Transverse colon (tissue), 4 donors: ENCODE data around the gene P3H1. TPM values are rescaled to one million over a fixed set of nuclear protein-coding genes. Genes with fewer than 3 reads are reported as not detected.

Source experiments
- DNase-seq: peaks from one replicate; pipeline ENCODE4 v3.0.0-alpha.2; 2019
- H3K27ac ChIP-seq, 4 donors: fragments of 200-600 bp; sonication (generic); 2 replicates each; pipeline ENCODE4 v1.5.1; 2016 to 2018; ENCODE audit warnings: inconsistent platforms in 4 of 4
- H3K27me3 ChIP-seq: fragments of 200-600 bp; sonication (generic); 2 replicates; pipeline ENCODE4 v1.5.1; 2017; ENCODE audit warnings: inconsistent platforms
- H3K36me3 ChIP-seq, 4 donors: fragments of 200-600 bp; sonication (generic); 2 replicates each; pipeline ENCODE4 v1.5.1; 2017 to 2019; ENCODE audit warnings: inconsistent platforms in 4 of 4
- H3K4me1 ChIP-seq, 4 donors: fragments of 200-600 bp; sonication (generic); 2 replicates each; pipeline ENCODE4 v1.5.1; 2017 to 2020; ENCODE audit warnings: inconsistent platforms in 4 of 4
- H3K4me3 ChIP-seq, 4 donors: fragments of 200-600 bp; sonication (generic); 1 replicate in 1 of 4; 2 replicates in 3 of 4; pipeline versions ENCODE4 v1.5.1 to v1.6.1; 2017 to 2019; ENCODE audit warnings: inconsistent platforms in 4 of 4
- H3K9me3 ChIP-seq, 2 donors: fragments of 200-600 bp; sonication (generic); 2 replicates each; pipeline ENCODE4 v1.5.1; 2017 to 2019; ENCODE audit warnings: inconsistent platforms in 2 of 2
- CTCF ChIP-seq, 5 experiments: fragments of 200-600 bp in 3 of 5; fragments of 450-650 bp in 2 of 5; sonication (generic) in 3 of 5; IDR thresholded peaks; 1 replicate in 2 of 5; 2 replicates in 3 of 5; pipeline ENCODE4 v1.5.1; 2016 to 2017; ENCODE audit warnings: antibody characterized with exemption in 5 of 5, inconsistent platforms in 3 of 5, mild to moderate bottlenecking in 2 of 5, moderate library complexity in 1 of 5
- EP300 ChIP-seq: sonication (generic); formaldehyde crosslinking; IDR thresholded peaks from one replicate; pipeline ENCODE4 v1.6.1; 2017; ENCODE audit warnings: antibody characterized with exemption, low read depth
- POLR2A ChIP-seq: fragments of 450-650 bp; IDR thresholded peaks from one replicate; pipeline ENCODE4 v1.6.1; 2016; ENCODE audit warnings: antibody characterized with exemption, mild to moderate bottlenecking, moderate library complexity
- POLR2AphosphoS5 ChIP-seq, 3 donors: sonication (generic); formaldehyde crosslinking; IDR thresholded peaks; one replicate each; pipeline ENCODE4 v1.6.1; 2016; ENCODE audit warnings: antibody characterized with exemption in 3 of 3
- WGBS, 2 donors: methylation state at CpG; one replicate each; pipeline ENCODE4 v1.1.5; 2018; ENCODE audit warnings: low coverage in 1 of 2; 5-methylcytosine and 5-hydroxymethylcytosine counted together
- in situ Hi-C, 4 donors: fragments of 200-750 bp; cut with MboI; loops; one replicate each; pipeline versions ENCODE4 v1.15.0 to v1.15.1; 2017; ENCODE audit warnings: low sequenced_read_pairs in 3 of 4, low pct_ligation_motif_present in 1 of 4, low pct_unique_long_range_greater_than_20kb in 1 of 4
- intact Hi-C: fragments of 100-400 bp; cut with DNase I; formaldehyde crosslinking; loops from one replicate; pipeline ENCODE4 v1.15.1; 2023; ENCODE audit warnings: low total_unique reads
- total RNA-seq, 4 donors: library from RNA; depleted of rRNA; stranded (reverse); fragments of >200 nt; gene quantifications; one replicate each; pipeline ENCODE4 v1.1.0, GENCODE V29; 2016

Gene P3H1
- total RNA-seq, 4 donors from 2014 or later: 8.7 to 37.2 (median 10.2) TPM

GRCh38 chr1:42748461-42749410, 18.1 kb downstream of the P3H1 start:
- Histone ChIP-seq H3K4me3 (no peak overlapping the region), H3K9me3 (no peaks in the 10 kb centered on the region), H3K27ac (no peak overlapping the region), H3K36me3 (peaks cover 0 to 7% (median 2%) of the 10 kb centered on the region in 4 donors), H3K4me1 (no peaks in the 10 kb centered on the region), H3K27me3 (no peaks in the 10 kb centered on the region)
- 76 to 80% methylated on average over 12 to 14 of the region's 14 CpGs for WGBS, 2 donors
- in situ Hi-C loops: loop anchor here in 3 of 4 donors (5.0 to 25.0 kb wide), 5 partner anchors 161 to 611 kb away; partner anchors contain the start of gene FOXJ3 (in 1 of the 3)
- no peak for TF ChIP-seq POLR2A
- no peak for TF ChIP-seq CTCF (IDR thresholded peaks at IDR 0.05)
- TF ChIP-seq EP300: no peak
- TF ChIP-seq POLR2AphosphoS5 (IDR thresholded peaks at IDR 0.05): no peak
- intact Hi-C loops: loop anchor here (10.0 kb wide), 1 partner anchor 54 kb away; no protein-coding TSS in a partner anchor
- DNase-seq: no peak

- Histone ChIP-seq H3K9me3 (no peaks in the 10 kb centered on the region), H3K27me3 (no peaks in the 10 kb centered on the region), H3K4me1 (no peaks in the 10 kb centered on the region), H3K4me3 (no peak overlapping the region), H3K36me3 (peaks cover 0 to 7% (median 2%) of the 10 kb centered on the region in 4 donors), H3K27ac (no peak overlapping the region)
- TF ChIP-seq CTCF (IDR thresholded peaks at IDR 0.05) (no peak), EP300 (no peak), POLR2A (no peak), POLR2AphosphoS5 (IDR thresholded peaks at IDR 0.05) (no peak)
- intact Hi-C loops: loop anchor here (10.0 kb wide), 1 partner anchor 53 kb away; no protein-coding TSS in a partner anchor
- no peak for DNase-seq
- WGBS, 2 donors: 81% methylated on average over 10 of the region's 10 CpGs; no CpG with 5 or more reads in 1 of the 2 donors
- in situ Hi-C loops: loop anchor here in 3 of 4 donors (5.0 to 25.0 kb wide), 5 partner anchors 161 to 611 kb away; partner anchors contain the start of gene FOXJ3 (in 1 of the 3)
Measured at GRCh38 chr1:42748021-42748420, 18.8 kb downstream of the P3H1 start.

- in situ Hi-C loops: loop anchor here in 3 of 4 donors (5.0 to 25.0 kb wide), 5 partner anchors 160 to 610 kb away; partner anchors contain the start of gene FOXJ3 (in 1 of the 3)
- intact Hi-C loops: loop anchor here (10.0 kb wide), 1 partner anchor 52 kb away; no protein-coding TSS in a partner anchor
- H3K27me3 ChIP-seq: no peaks in the 10 kb centered on the region
- no peaks in the 10 kb centered on the region for H3K9me3 ChIP-seq
- H3K4me3 ChIP-seq: no peak overlapping the region
- TF ChIP-seq CTCF (IDR thresholded peaks at IDR 0.05): peak; percentile 57 to 72 (median 62)
- no peak for TF ChIP-seq EP300
- TF ChIP-seq POLR2A: no peak
- H3K27ac ChIP-seq: no peak overlapping the region
- DNase-seq: peak; percentile 54
- 41% methylated on average over 14 of the region's 14 CpGs; no CpG with 5 or more reads in 1 of the 2 donors for WGBS, 2 donors
- H3K4me1 ChIP-seq: no peaks in the 10 kb centered on the region
- H3K36me3 ChIP-seq: peaks cover 0 to 7% (median 0%) of the 10 kb centered on the region in 4 donors
Measured at GRCh38 chr1:42747125-42747524, 19.7 kb downstream of the P3H1 start.
